GM18508 (cell line): ENCODE measurements around the gene HOXA9.

Experiments
- ATAC-seq: cut with Tn5 transposase; IDR thresholded peaks from one replicate; pipeline ENCODE4 v1.9.1; 2021; ENCODE audit warnings: moderate number of reproducible peaks; ENCODE audit not compliant: insufficient read depth, unreplicated experiment

HOXA9 gene

GRCh38 chr7:27156508-27156898 is 8.8 kb downstream of the HOXA9 start, which contains the start of gene HOXA7:
Gene HOXA7, minus strand, starts transcription at chr7:27156675. Its CDS starts 130 bp downstream, at chr7:27156545.
- ATAC-seq: no peak

- no peak for ATAC-seq
Measured at GRCh38 chr7:27155816-27156507, 9.4 kb downstream of the HOXA9 start.

GRCh38 chr7:27154901-27155815 is 10.2 kb downstream of the HOXA9 start:
- no peak for ATAC-seq

GRCh38 chr7:27154369-27154768 is 11.0 kb downstream of the HOXA9 start:
- ATAC-seq: no peak

- no peak for ATAC-seq
Measured at GRCh38 chr7:27153526-27153925, 11.8 kb downstream of the HOXA9 start.

GRCh38 chr7:27152816-27153442 is 12.4 kb downstream of the HOXA9 start:
- ATAC-seq: no peak

- no peak for ATAC-seq
Measured at GRCh38 chr7:27151931-27152815, 13.2 kb downstream of the HOXA9 start, which contains the start of gene HOXA3. Gene HOXA3, minus strand, starts transcription at chr7:27152583. Its CDS starts 41,943 bp downstream, at chr7:27110640.

- no peak for ATAC-seq
Measured at GRCh38 chr7:27151341-27151930, 13.9 kb downstream of the HOXA9 start.

GRCh38 chr7:27150568-27151340 is 14.6 kb downstream of the HOXA9 start:
- no peak for ATAC-seq

- no peak for ATAC-seq
Measured at GRCh38 chr7:27149842-27150567, 15.3 kb downstream of the HOXA9 start.

- no peak for ATAC-seq
Measured at GRCh38 chr7:27148756-27149641, 16.3 kb downstream of the HOXA9 start.

- no peak for ATAC-seq
Measured at GRCh38 chr7:27148031-27148755, 17.1 kb downstream of the HOXA9 start.

GRCh38 chr7:27147199-27148030 is 17.9 kb downstream of the HOXA9 start, which contains the start of gene HOXA6:
Gene HOXA6, minus strand, starts transcription at chr7:27147774. Its CDS starts 25 bp downstream, at chr7:27147749.
- ATAC-seq: no peak

GRCh38 chr7:27146491-27147198 is 18.7 kb downstream of the HOXA9 start:
- no peak for ATAC-seq

GRCh38 chr7:27145914-27146412 is 19.4 kb downstream of the HOXA9 start:
- ATAC-seq: no peak
